Keratinocyte (primary cell): ENCODE measurements around the gene PPP2R5C.

ENCODE experiments used
- CTCF ChIP-seq, 3 experiments: IDR thresholded peaks in 1 of 3; conservative IDR thresholded peaks in 1 of 3; optimal IDR thresholded peaks in 1 of 3; 2 replicates in 2 of 3; 3 replicates in 1 of 3; pipeline versions ENCODE3 to v1.5.1; 2011; ENCODE audit warnings: low read length in 3 of 3, mild to moderate bottlenecking in 3 of 3, moderate library complexity in 2 of 3, control low read depth in 1 of 3, inconsistent platforms in 1 of 3; ENCODE audit not compliant: insufficient read depth in 2 of 3; ENCODE audit errors: extremely low read depth in 1 of 3
- EZH2 ChIP-seq: IDR thresholded peaks from one replicate; pipeline ENCODE4 v1.6.1; 2012; ENCODE audit warnings: inconsistent platforms, mild to moderate bottlenecking, low read length, moderate library complexity

- no peak for TF ChIP-seq EZH2
- no peak for TF ChIP-seq CTCF (optimal IDR thresholded peaks at IDR 0.05 in 1 of 3, IDR thresholded peaks at IDR 0.05 in 1 of 3, conservative IDR thresholded peaks at IDR 0.05 in 1 of 3; ENCODE audit: extremely low read depth in 1 of 3, insufficient read depth in 2 of 3, low read length in 3 of 3)
Measured at GRCh38 chr14:101881426-101881825, 119.9 kb downstream of the PPP2R5C start.
